H1 (cell line): Measurements from ENCODE around the gene LRP2BP. TPM values are rescaled to one million over a fixed set of nuclear protein-coding genes. Genes with fewer than 3 reads are reported as not detected.

Source experiments
- TEAD4 ChIP-seq: IDR thresholded peaks from 2 replicates; pipeline ENCODE4 v1.6.1; 2012; ENCODE audit warnings: low read depth, low read length, inconsistent platforms, mixed read lengths
- polyA plus RNA-seq, 7 experiments: library from polyadenylated mRNA; depleted of rRNA in 3 of 7; stranded (reverse) in 5 of 7; unstranded in 2 of 7; fragments of >200 nt in 5 of 7; fragments of 200-250 nt in 2 of 7; gene quantifications; 1 replicate in 5 of 7; 2 replicates in 1 of 7; 4 replicates in 1 of 7; pipeline versions ENCODE4 v1.2.1 to v1.2.3, GENCODE V29; 2011 to 2013; ENCODE audit warnings: missing spikeins in 2 of 7, mixed read lengths in 2 of 7
- total RNA-seq: library from RNA; stranded (reverse); fragmentation: NEBNext Ultra II Directional; extraction: Animal tissue kit (Norgen Biotek cat#: 25700); gene quantifications from 2 replicates; pipeline ENCODE4 v1.2.1, GENCODE V29; 2021
- TF ChIP-seq, protein P1 (sequence below): IDR thresholded peaks from 2 replicates; pipeline ENCODE4 v1.6.1; 2012; ENCODE audit warnings: low read length, inconsistent platforms
- TF ChIP-seq, protein P2 (sequence below): IDR thresholded peaks from 2 replicates; pipeline ENCODE4 v1.6.1; 2011; ENCODE audit warnings: low read length, improper control_type of control experiment

Gene LRP2BP
- total and polyA plus RNA-seq, 2 of the 8 experiments (the other 6 are each of a cell fraction or from before 2014, with no cell fraction given) = 0.12 to 0.30 TPM

DNA sequence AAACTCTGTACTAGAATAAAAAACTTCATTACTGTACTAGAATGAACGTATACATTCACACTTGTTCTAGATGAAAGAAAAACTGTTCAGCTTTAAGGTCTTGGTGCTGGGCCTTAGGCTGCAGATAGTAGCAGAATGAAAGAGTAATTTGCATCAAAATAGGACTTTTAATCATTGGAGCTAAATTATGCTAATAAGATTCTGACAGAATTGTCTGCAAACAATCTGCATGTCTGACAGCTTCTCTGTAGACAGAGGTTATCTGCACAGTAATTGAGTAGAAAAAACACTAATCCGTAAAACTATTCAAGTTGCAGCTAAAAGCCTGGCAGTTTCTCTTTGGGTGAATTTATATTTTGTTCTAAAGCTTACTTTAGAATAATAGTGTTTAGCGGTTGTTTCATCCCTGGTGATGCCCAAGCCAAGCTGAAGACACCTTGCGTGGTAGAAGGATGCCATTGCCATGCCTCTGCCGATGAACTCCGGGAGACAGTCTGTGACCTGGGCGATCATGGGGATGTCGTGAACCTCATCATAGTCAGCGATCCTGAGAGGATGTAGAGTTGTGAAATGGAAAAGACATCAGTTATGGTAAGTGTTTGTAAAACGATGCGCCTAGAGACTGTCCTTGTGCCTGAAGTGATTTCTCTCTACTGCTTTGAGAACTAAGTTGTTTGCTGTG lies 25.3 kb downstream of the LRP2BP start (continued):
- TF ChIP-seq, protein P1, sequence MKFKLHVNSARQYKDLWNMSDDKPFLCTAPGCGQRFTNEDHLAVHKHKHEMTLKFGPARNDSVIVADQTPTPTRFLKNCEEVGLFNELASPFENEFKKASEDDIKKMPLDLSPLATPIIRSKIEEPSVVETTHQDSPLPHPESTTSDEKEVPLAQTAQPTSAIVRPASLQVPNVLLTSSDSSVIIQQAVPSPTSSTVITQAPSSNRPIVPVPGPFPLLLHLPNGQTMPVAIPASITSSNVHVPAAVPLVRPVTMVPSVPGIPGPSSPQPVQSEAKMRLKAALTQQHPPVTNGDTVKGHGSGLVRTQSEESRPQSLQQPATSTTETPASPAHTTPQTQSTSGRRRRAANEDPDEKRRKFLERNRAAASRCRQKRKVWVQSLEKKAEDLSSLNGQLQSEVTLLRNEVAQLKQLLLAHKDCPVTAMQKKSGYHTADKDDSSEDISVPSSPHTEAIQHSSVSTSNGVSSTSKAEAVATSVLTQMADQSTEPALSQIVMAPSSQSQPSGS = no peak
- TF ChIP-seq TEAD4 = no peak
- TF ChIP-seq, protein P2, sequence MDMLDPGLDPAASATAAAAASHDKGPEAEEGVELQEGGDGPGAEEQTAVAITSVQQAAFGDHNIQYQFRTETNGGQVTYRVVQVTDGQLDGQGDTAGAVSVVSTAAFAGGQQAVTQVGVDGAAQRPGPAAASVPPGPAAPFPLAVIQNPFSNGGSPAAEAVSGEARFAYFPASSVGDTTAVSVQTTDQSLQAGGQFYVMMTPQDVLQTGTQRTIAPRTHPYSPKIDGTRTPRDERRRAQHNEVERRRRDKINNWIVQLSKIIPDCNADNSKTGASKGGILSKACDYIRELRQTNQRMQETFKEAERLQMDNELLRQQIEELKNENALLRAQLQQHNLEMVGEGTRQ = no peak
- TF ChIP-seq, all 59 proteins: peak for 0
